Ovary (tissue), 9 donors: ENCODE data around the gene TCF12. TPM values are rescaled to one million over a fixed set of nuclear protein-coding genes. Genes with fewer than 3 reads are reported as not detected.

ENCODE experiments used
- DNase-seq, 5 donors: peaks; one replicate each; pipeline ENCODE4 v3.0.0-alpha.2; 2019 to 2020
- H3K27ac ChIP-seq, 2 donors: fragments of 200-600 bp; one replicate each; pipeline versions ENCODE4 v1.5.1 to v1.8.0; 2019 to 2022
- H3K27me3 ChIP-seq: fragments of 200-600 bp; one replicate; pipeline ENCODE4 v1.8.0; 2022
- H3K36me3 ChIP-seq: fragments of 200-600 bp; sonication (generic); one replicate; pipeline ENCODE4 v1.5.1; 2019
- H3K4me1 ChIP-seq: one replicate; pipeline ENCODE4 v1.8.1; 2013; ENCODE audit warnings: mild to moderate bottlenecking, moderate library complexity; ENCODE audit not compliant: insufficient read depth
- H3K4me3 ChIP-seq: fragments of 200-600 bp; sonication (generic); one replicate; pipeline ENCODE4 v1.5.1; 2017
- H3K9me3 ChIP-seq, 2 donors: fragments of 200-600 bp in 1 of 2; sonication (generic) in 1 of 2; one replicate each; pipeline versions ENCODE4 v1.5.1 to v1.8.1; 2013 to 2019; ENCODE audit warnings: mild to moderate bottlenecking in 1 of 2, moderate library complexity in 1 of 2
- CTCF ChIP-seq, 3 donors: fragments of 450-650 bp in 2 of 3; fragments of 200-600 bp in 1 of 3; IDR thresholded peaks; one replicate each; pipeline versions ENCODE4 v1.5.1 to v1.8.0; 2016 to 2022; ENCODE audit warnings: antibody characterized with exemption in 3 of 3, mild to moderate bottlenecking in 1 of 3
- EP300 ChIP-seq: sonication (generic); formaldehyde crosslinking; IDR thresholded peaks from one replicate; pipeline ENCODE4 v1.6.1; 2017; ENCODE audit warnings: antibody characterized with exemption
- POLR2A ChIP-seq: fragments of 450-650 bp; IDR thresholded peaks from one replicate; pipeline ENCODE4 v1.6.1; 2017; ENCODE audit warnings: antibody characterized with exemption, mild to moderate bottlenecking, moderate library complexity
- WGBS, 3 donors: extraction: QIAGEN DNeasy Blood & Tissue Kit in 1 of 3; methylation state at CpG; one replicate each; pipeline versions ENCODE4 v1.1.5 to v1.1.7; 2013 to 2017; 5-methylcytosine and 5-hydroxymethylcytosine counted together
- intact Hi-C, 4 donors: fragments of 100-400 bp; cut with DNase I; formaldehyde crosslinking; loops; one replicate each; pipeline versions ENCODE4 v1.11.0 to v1.15.1; 2022 to 2023
- polyA plus RNA-seq, 2 donors: library from polyadenylated mRNA; stranded (reverse); fragments of 200-250 nt in 1 of 2; fragments of 350-450 nt in 1 of 2; fragmentation: Illumina TruSeq in 1 of 2; extraction: RNeasy Lipid Tissue Mini Kit (QIAGEN cat#74804) in 1 of 2; gene quantifications; one replicate each; pipeline ENCODE4 v1.2.3, GENCODE V29; 2013 to 2014
- total RNA-seq, 7 donors: library from RNA; depleted of rRNA in 2 of 7; stranded (reverse); fragments of >200 nt in 2 of 7; fragmentation: NEBNext Ultra II Directional in 3 of 7; extraction: Animal tissue kit (Norgen Biotek cat#: 25700) in 3 of 7; gene quantifications; one replicate each; pipeline versions ENCODE4 v1.1.0 to v1.2.4, GENCODE V29; 2016 to 2023
- donor health status: DM: no; HTN: no; CAD: no; lungs with moderate emphysema.
- donor health status: DM: no; HTN: no; CAD: no.
- donor health status: Bipolar disorder and iron deficiency.
- donor health status: DM: yes; HTN: yes; CAD: no.
- donor health status: DM: no; HTN: no; CAD: no.
- donor health status: DM: yes; HTN: yes; CAD: no.

TCF12 gene
- total and polyA plus RNA-seq, 9 donors = 28.6 to 150 (median 116) TPM

DNA sequence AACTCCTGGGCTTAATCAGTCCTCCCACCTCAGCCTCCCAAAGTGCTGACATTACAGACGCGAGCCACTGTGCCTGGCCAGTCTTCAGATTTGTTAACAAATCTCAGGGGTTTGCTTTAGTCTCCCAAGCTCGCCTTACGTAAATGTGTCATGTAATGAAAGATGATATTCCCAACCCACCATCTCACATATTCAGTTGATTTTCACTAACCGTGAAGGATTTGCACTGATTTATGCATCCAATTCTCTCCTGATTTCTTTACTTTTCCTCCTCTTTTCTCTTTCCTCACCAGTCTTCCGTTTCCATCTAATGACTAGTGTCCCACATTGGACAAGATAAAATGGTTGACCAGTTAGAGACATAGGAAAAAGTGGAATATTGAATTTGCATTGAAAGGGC, 72.6 kb downstream of the TCF12 start:
- WGBS, 3 donors = 98 to 99% (median 98%) methylated on average over 6 of the region's 6 CpGs
- TF ChIP-seq CTCF (IDR thresholded peaks at IDR 0.05) = no peak
- no peak for TF ChIP-seq POLR2A
- TF ChIP-seq EP300 = no peak
- H3K4me1 ChIP-seq = no peaks in the 10 kb centered on the region
- H3K27me3 ChIP-seq = no peaks in the 10 kb centered on the region
- intact Hi-C loops = no loop called here
- DNase-seq = no peak
- H3K9me3 ChIP-seq = no peaks in the 10 kb centered on the region
- H3K36me3 ChIP-seq = no peaks in the 10 kb centered on the region
- H3K27ac ChIP-seq = no peak overlapping the region
- H3K4me3 ChIP-seq = no peak overlapping the region

- TF ChIP-seq CTCF (IDR thresholded peaks at IDR 0.05) = no peak
- TF ChIP-seq POLR2A = no peak
- no peak for TF ChIP-seq EP300
- Histone ChIP-seq H3K36me3 (no peaks in the 10 kb centered on the region), H3K4me1 (no peaks in the 10 kb centered on the region), H3K9me3 (no peaks in the 10 kb centered on the region), H3K27me3 (no peaks in the 10 kb centered on the region), H3K4me3 (no peak overlapping the region), H3K27ac (no peak overlapping the region)
- WGBS, 3 donors = 96% methylated on average over 3 of the region's 3 CpGs
- intact Hi-C loops = no loop called here
- no peak for DNase-seq
Measured at GRCh38 chr15:56992725-56993124, 74.3 kb downstream of the TCF12 start.

- Histone ChIP-seq H3K4me1 (no peaks in the 10 kb centered on the region), H3K4me3 (no peak overlapping the region), H3K9me3 (no peaks in the 10 kb centered on the region), H3K36me3 (no peaks in the 10 kb centered on the region), H3K27me3 (no peaks in the 10 kb centered on the region), H3K27ac (no peak overlapping the region)
- no peak for DNase-seq
- TF ChIP-seq EP300 (no peak), CTCF (IDR thresholded peaks at IDR 0.05) (no peak), POLR2A (no peak)
- intact Hi-C loops = no loop called here
Measured at GRCh38 chr15:56994280-56994679, 75.8 kb downstream of the TCF12 start.

DNA sequence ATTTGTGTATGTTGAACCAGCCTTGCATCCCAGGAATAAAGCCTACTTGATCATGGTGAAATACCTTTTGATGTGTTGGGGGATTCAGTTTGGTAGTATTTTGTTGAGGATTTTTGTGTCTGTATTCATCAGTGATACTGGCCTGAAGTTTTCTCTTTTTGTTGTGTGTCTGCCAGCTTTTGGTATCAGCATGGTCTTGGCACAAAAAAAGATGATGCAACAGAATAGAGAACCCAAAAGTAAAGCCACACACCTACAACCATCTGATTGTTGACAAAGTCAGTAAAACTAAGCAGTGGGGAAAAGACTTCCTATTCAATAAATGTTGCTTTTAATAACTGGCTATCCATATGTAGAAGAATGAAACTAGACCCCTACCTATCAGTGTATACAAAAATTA, 77.6 kb downstream of the TCF12 start:
- no peaks in the 10 kb centered on the region for H3K9me3 ChIP-seq
- intact Hi-C loops = no loop called here
- DNase-seq = no peak
- no peak overlapping the region for H3K27ac ChIP-seq
- no peaks in the 10 kb centered on the region for H3K27me3 ChIP-seq
- H3K4me3 ChIP-seq = no peak overlapping the region
- H3K36me3 ChIP-seq = no peaks in the 10 kb centered on the region
- TF ChIP-seq POLR2A (no peak), EP300 (no peak)
- H3K4me1 ChIP-seq = no peaks in the 10 kb centered on the region

DNA sequence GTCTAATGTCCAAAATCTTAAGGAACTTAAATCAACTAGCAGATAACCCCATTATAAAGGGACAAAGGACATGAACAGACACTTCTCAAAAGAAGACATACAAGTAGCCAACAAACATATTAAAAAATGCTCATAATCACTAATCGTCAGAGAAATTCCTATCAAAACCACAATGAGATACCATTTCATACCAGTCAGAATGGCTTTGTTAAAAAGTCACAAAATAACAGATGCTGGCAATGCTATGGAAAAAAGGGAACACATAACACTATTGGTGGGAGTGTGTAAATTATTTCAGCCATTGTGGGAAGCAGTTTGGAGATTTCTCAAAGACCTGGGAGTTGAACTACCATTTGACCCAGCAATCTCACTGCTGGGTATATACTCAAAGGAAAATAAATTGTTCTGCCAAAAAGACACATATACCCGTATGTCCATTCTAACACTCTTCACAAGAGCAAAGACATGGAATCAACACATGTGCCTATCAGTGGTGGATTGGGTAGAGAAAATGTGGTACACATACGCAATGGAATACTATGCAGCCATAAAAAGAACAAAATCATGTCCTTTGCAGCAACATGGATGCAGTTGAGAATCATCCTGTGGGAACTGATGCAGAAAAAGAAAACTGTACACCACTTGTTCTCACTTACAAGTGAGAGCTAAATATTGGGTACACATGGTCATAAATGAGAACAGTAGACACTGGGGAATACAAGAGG, 78.5 kb downstream of the TCF12 start:
- intact Hi-C loops = no loop called here
- TF ChIP-seq CTCF (IDR thresholded peaks at IDR 0.05) (no peak), POLR2A (no peak)
- H3K9me3 ChIP-seq = no peaks in the 10 kb centered on the region

More for the DNA sequence above, 78.5 kb downstream of the TCF12 start:
- H3K4me1 ChIP-seq = no peaks in the 10 kb centered on the region
- H3K36me3 ChIP-seq = no peaks in the 10 kb centered on the region
- no peak overlapping the region for H3K27ac ChIP-seq
- H3K27me3 ChIP-seq = no peaks in the 10 kb centered on the region
- H3K4me3 ChIP-seq = no peak overlapping the region
- 78 to 83% (median 80%) methylated on average over 3 of the region's 3 CpGs for WGBS, 3 donors
- DNase-seq = no peak
